AG20443 (cell line): Measurements from ENCODE around the gene ZNF256.

Experiments
- DNase-seq: peaks from one replicate; pipeline ENCODE4 v3.0.0; 2012; ENCODE audit warnings: low spot score, mixed read lengths

Gene ZNF256

DNA sequence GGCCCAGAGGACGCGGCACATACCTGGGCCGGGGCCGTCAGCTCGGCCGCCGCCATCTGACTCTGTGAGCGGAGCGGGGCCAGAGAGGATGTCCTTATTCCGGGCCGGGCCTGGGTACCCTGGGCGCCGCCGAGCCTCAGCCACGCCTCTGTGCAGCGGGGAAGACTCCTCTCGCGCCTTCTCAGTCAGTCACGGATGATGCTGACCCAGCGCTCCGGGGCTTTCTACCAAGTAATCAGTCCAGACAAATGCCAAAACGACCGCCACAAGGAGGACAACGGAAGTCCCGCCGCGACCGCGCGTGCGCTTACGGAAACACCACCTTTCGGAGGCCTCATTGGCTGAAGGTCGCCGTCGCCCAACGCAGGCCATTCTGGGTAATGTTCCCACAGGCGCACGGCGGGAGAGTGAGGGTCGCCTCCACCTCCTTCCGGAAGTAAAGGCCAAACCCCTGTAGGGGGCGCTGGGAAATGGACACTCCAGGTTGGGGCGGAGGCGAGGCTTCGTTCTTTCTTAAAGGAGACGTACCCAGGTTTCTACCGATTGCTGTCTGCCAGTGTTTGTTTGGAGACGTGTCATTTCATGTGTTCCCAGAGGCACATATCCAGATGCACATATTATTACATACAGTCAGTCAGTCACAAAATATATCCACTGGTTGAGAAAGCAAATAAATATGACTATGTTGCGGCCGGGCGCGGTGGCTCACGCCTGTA is at the start of gene ZNF256:
Gene ZNF256, minus strand, starts transcription at position 288 of the 716 bp plus-strand sequence. Its CDS starts 232 bp downstream, at position 56.
- peak; percentile 98 for DNase-seq

DNA sequence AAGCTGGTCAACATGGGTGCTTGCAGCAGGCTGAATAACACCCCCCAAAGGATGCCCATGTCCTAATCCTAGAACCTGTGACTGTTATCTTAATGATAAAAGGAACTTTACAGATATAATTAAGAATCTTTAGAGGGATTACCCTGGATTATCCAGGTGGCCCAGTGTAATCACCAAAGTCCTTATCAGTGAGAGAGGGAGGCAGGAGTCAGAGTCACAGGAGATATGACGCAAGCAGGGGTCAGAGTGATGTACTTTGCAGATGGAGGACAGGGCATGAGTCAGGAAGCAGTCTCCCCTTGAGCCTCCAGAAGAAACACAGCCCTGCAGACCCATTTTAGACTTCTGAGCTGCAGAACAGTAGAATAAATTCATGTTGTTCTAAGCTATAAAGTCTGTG is 45.3 kb upstream of the ZNF256 start:
- DNase-seq = no peak

DNA sequence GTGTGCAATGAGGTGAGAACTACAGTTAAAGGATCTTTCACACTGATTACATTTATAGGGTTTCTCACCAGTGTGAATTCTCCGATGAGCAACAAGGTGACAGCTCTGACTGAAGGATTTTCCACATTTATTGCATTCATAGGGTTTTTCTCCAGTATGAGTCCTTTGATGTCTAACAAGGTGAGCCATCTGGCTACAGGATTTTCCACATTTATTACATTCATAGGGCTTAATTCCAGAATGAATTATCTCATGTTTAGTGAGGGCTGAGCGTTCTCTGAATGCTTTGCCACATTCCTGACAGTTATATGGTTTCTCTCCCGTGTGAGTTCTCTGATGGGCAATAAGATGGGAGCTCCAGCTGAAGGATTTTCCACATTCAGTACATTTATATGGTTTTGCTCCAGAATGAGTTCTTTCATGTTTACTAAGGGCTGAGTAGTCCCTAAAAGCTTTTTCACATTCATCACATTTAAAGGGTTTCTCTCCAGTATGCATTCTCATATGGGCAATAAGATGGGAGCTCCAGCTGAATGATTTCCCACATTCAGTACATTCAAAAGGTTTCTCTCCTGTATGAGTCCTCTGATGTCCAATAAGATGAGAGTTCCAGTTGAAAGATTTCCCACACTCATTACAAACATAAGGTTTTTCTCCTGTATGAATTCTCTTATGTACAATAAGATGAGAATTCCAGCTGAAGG is 31.2 kb upstream of the ZNF256 start:
- no peak for DNase-seq

DNA sequence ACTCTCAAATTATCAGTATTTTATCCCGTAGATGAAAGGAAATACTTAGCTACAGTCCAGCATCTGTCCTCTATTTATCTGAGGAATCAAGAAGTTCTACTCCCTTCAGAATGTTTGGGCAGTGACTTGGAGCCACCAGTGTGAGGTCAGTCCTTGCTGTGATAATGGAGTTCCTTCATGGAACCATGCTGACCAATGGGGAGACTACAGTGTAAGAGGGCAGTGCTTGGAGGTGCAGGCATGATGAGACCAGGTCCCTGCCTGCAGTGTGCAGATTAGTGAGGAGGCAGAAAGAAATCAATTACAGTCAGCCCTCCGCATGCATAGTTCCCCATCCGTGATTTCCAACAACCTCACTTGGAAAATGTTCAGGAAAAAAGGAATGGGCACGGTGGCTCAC is 26.9 kb upstream of the ZNF256 start, which contains the start of gene C19orf18:
Gene C19orf18, minus strand, starts transcription at position 101 of the 400 bp plus-strand sequence. CDS start 102 bp downstream, outside the sequence.
- no peak for DNase-seq

DNA sequence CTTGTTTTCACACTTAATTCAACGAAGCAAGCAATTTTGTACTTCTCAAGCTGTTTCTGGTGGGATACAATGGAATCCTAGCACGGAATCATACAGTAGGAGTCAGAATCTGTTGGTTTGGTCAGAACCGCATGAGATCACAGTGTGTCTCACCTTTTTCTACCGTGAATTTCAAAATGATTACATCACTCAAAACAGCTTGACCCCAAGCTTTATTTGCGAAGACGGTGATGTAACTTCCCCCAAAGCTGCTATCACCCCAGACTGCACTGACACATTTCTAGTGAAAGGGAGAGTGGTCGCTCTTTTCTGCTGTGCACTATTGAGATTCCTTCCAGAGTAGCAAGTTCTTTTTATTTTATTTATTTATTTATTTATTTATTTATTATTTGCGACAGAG is 17.3 kb upstream of the ZNF256 start:
- DNase-seq = no peak

DNA sequence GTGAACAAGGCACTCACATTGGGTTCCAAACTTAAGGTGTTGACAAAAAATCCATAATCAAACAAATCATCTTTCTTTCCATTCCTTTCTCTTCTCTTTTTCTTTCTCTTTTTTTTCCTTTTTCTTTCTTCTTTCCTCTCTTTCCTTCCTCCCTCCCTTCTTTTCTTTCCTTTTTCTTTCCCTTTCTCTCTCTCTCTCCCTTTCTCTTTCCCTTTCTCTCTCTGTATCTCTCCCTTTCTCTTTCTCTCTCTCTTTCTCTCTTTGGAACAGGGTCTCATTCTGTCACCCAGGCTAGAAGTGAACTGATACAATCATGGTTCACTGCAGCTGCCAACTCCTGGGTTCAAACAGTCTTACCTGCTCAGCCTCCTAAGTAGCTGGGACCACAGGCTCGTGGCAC is 14.3 kb upstream of the ZNF256 start:
- DNase-seq = no peak

DNA sequence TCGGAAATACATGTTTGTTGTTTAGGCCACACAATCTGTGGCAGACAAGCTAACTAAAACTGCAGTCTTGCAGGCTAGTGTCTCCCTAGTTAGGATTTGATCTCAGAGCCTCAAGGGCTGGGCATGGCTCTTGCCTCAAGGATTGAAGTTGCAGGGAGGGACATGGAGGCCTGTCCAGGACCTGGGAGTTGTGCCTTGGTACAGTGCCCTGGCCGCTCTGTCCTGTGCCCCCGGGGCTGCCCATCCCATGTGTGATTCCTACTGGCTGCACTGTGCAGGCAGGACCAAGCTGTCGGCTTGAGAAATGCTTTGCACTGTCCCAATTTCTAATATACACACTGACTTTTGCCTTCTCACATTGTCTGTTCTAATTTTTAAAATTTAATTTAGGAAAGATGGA is 7.5 kb upstream of the ZNF256 start:
- no peak for DNase-seq

DNA sequence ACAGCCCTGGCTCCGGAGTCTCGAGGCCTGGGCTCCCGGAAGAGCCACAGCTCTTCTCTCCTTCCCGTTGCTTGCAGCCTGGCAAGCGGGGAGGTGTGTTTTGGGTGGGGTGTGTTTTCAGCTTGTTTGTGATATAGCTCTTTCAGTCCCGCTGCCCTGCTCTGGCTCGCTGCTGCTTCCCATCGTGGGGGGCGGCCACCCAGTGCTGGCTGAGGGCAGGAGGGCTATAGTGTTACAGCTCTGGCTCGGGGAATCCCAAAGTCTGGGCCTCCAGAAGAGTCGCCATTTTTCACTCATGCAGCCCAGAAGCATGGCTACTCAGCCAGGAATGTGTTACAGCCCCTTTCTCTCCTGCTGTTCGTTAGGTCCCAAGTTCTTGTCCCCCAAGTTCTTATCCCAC is 2.2 kb upstream of the ZNF256 start:
- no peak for DNase-seq

DNA sequence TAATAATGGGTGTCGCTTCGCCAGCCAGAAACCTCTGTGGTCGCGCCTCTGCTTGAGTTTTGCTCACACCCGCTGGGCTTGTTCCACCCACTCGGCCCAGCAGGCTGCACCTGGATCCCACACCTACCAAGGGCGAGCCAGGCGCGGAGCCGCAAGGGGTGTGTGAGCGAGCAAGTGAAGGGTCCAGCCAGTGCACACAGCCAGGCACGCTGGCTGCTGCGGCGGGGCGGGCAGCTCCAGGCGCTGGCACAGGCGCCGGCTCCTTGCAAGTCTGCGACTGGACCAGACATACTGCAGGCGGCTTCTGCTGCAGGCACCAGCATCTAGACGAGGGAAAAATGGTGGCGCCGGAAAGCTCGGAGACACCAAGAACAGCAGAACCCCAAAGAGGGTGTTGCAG is 1.8 kb upstream of the ZNF256 start:
- no peak for DNase-seq

DNA sequence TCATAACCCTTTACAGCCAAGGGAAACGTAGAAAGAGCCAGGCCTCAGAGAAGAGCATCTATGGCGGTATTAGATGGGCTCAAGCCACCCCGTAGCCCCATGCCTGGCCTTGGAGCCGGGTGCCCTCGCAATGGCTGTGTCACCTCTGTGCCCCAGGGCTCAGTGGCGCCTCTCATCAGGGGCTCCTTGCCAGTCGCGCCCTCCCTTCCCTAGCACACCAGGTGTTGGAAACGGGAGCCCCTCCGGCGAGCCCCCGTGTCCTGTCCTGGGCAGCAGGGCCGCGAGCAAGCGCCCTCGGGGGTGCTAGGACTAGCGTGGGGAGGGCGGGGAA is 453 bp downstream of the ZNF256 start:
- DNase-seq = no peak

DNA sequence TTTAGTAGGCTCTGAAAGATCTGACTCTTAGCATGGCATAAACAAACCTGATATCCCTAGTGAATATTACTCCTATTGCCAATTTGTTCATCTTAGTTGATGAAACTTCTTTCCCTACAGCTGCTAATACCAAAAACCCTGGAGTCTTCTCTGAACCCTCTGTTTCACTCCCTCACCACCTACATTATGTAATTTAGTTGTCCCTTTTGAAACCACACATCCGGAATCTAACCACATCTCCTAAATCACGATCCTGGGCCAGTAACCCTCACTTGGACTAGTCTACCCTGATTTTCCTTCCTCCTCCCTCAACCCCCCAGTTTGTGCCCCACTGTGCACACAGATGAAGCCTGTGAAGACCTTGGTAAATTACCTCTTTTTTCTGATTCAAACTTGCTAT is 1.2 kb downstream of the ZNF256 start:
- no peak for DNase-seq

DNA sequence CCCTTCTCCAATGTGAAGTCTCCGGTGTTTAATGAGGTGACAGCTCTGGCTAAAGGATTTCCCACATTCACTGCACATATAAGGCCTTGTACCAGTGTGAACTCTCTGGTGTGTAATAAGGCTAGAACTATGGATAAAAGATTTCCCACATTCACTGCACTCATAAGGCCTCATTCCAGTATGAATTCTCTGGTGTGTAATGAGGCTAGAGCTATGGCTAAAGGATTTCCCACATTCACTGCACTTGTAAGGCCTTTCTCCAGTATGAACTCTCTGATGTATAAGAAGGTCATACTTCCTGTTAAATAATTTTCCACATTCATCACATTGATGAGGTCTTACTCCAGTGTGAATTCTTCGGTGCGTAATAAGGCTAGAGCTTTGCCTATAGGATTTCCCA is 5.9 kb downstream of the ZNF256 start:
- DNase-seq = no peak

DNA sequence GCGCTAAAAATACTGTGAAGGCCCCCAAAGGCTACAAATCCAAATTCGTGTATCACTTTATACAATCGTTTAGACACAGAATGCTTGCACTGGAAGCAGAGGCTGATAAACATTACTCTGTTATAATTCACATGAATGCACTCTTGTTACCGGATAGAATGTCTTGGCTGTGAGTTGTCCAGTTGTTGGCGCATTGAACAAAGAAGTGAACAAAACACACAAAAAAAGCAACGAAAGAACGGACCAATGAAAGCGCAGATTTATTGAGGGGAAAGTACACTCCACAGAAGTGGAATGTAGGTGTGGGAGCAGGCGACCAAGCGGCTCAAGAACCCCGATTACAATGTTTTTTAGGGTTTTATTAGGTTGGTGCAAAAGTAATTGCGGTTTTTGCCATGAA is 11.8 kb downstream of the ZNF256 start:
- no peak for DNase-seq

DNA sequence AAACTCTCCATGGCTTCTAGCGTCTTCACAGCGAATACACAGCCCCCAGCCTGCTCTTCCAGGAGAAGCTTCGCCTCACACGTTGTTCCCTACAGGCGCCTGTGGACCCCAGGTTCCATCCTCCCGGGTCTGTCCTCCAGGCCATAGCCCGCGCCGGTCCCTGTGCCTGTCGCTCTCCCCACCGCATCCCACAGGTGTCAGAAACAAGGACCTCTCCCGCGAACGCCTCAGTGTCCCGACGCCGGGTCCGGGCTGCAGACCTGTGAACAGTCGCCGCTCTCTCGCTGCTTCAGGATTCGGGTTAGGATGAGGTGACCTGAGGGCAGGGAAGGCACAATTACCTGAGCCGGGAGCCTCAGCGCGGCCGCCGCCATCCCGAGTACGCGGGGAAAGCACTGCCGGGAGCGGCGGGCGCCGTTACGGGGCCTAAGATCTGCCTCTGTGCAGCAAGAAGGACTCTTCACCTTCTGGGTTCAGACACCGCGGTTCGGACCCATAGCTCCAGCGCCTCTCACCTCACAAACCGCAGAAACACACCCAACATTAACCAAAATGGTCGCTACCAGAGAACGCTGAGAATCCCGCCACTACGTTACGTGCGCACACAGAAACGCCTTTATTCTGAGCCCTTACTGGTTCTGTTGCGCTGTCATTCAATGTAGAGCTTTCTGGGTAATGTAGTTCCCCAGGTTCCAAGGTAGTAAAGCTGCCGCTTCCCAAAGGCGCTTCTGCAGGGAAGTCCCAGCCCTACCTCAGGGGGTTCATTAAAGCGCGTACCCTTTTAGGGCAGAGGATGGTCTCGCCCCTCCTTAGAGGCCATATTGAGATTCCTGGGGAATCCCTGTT is 12.5 kb downstream of the ZNF256 start, which contains the start of gene ZNF418:
Gene ZNF418, minus strand, starts transcription at position 583 of the 846 bp plus-strand sequence. CDS start 1,580 bp downstream, outside the sequence.
- peak; percentile 78 for DNase-seq

DNA sequence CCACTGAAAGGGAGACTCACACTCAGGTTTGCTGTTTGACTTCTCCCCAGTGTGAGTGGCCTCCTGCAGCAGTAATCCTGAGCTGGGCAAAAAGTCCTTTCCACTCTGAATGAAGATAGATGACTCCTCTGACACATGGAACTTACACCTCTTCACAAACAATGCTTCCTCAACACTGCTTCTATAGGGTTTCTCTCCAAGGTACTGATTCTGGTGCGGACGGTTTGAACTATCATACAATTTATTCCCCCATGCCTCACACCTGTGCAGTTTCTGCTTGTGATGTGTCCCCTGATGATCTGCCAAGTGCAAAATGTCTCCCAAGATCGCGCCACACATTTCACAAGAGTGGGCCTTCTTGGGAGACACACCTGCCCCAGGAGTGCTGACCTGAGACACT is 19.9 kb downstream of the ZNF256 start:
- no peak for DNase-seq

DNA sequence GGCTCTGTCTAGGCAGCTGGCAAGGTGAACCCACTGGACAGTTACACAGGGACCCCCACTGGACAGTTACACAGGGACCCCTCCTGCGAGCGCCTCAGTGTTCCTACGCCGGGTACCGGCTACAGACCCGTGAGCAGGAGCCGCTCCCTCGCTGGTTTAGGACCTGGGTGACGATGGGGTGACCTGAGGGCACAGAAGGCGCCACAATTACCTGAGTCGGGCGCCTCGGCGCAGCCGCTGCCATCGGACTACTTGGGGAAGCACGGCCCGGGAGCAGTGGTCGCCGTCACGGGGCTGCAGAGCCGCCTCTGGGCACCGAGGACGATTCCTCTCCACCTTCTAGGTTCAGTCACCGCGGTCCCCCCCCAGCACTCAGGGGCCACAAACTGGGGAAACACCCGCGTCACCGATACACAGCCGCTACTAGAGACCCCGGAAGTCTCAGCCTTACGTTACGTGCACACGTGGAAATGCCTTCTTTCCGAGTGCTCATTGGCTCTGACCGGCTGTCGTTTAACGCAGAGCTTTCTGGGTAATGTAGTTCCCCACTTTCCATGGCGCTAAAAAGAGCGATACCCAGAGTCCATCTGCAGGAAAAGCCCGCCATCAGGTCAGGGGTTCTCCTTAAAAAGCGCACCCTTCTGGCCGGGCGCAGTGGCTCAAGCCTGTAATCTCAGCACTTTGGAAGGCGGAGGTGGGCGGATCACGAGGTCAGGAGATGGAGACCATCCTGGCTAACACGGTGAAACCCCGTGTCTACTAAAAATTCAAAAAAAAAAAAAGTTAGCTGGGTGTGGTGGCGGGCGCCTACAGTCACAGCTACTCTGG is 31.1 kb downstream of the ZNF256 start, which contains the start of gene ZNF417:
Gene ZNF417, minus strand, starts transcription at position 425 of the 828 bp plus-strand sequence. Its CDS starts 181 bp downstream, at position 244.
- peak; percentile 95 for DNase-seq

DNA sequence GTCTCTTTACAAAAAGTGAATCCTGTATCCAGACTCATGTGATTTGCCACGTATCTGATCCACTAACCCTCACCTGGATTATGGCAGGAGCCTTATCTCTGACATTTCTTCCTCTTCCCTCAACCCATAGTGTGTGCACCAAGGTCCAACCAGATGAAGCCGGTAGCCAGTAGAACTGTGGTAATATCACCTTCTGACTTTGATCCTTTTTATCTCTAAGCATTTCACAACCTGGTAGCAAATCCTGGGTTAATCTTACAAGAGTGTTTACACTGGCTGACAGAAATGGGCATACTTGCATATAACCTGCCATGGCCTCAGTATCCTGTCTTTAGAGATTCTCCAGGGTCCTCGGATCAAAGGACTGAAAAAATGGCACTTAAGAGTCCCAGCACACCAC is 33.0 kb downstream of the ZNF256 start:
- no peak for DNase-seq

DNA sequence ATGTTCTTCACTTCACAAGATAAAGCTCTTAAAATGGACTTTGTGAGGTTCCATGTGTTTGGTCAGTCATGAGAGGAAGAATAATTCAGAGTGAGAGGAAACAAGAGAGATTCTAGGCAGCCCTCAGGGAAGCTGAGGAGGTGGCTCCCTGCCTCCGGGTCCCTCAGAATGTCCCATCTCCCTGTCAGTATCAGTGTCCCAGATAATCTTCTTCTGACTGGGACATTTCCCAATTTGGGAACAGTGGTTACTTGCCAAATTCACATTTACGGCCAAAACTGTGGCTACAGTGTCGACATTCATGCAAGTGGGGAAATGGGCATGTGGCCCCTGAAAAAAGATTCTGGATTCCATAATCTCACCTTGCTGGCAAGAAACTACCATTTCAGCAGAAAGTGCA is 40.1 kb downstream of the ZNF256 start:
- no peak for DNase-seq

DNA sequence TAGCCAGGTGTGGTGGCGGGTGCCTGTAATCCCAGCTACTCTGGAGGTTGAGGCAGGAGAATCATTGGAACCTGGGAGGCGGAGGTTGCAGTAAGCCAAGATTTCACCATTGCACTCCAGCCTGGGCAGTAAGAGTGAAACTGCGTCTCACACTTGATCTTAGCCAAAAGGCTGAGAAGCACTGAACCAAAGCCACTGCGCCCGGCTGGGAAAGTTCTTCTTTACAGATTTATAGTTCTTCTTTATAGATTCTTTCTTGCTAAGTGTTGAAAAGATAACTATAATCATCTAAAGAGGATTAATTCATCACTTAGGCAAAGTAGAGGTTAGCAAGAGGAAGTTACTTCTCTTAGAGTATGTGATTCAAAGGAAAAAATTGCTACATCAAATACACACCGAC is 42.2 kb downstream of the ZNF256 start:
- DNase-seq = no peak

DNA sequence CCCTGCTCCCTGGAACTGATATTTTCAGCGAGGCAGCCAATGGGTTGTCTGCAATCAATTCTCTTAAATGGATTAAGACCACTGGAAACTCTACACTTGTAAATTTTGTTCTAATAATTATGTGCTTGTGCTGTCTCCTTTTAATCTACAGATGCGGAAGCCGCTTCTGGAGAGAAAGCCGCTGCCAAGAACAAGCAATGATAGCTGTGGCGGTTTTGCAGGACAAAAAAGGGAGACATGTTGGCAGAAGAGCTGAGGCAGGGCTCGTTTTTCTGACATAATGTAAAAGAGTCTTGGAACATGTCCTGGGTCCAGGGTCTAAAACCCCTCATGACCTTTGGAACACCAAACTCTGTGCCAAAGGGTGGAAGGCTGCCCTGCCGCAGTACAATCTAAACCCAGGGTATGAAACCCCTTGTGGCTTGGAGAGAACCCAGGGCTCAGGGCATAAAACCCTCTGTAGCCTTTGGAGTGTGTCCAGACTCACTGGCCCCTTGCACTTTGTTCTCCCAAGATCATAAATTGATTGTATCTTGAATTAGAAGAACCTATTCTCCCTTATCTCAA is 43.8 kb downstream of the ZNF256 start:
- no peak for DNase-seq

DNA sequence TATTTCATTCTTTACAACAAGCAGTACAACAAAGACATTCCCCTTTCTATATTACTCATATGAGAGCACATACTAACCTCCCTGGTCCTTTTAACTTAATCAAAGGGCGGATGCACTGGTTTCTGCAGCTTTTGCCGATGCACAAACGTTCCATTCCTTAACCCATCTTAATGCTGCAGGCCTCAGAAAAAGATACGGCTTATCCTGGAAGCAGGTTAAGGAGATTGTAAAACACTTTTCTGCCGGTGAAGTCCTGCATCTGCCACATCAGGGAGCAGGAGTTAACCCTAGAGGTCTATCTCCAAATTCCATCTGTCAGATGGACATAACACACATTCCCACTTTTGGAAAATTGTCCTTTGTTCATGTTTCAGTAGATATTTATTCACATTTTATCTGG is 47.2 kb downstream of the ZNF256 start:
- DNase-seq = no peak
